Left kidney (tissue), 2 donors: ENCODE measurements around the gene H2AZ2. TPM values are rescaled to one million over a fixed set of nuclear protein-coding genes. Genes with fewer than 3 reads are reported as not detected.
A peak's percentile ranks its signal among the peaks of the same experiment; 100 is the strongest.
"Not testable (repeated sequence)": the region's sequence is repeated elsewhere in the genome, so short reads cannot be mapped to it uniquely, and the experiment has no call there.

Source experiments
- DNase-seq: peaks from one replicate; pipeline ENCODE4 v3.0.0-alpha.2; 2013
- polyA plus RNA-seq: library from polyadenylated mRNA; unstranded; fragments of 120-200 nt; gene quantifications from one replicate; pipeline ENCODE4 v1.2.1, GENCODE V29; 2013; ENCODE audit not compliant: insufficient read length

Gene H2AZ2
- polyA plus RNA-seq, 1 donor = 291 TPM

DNA sequence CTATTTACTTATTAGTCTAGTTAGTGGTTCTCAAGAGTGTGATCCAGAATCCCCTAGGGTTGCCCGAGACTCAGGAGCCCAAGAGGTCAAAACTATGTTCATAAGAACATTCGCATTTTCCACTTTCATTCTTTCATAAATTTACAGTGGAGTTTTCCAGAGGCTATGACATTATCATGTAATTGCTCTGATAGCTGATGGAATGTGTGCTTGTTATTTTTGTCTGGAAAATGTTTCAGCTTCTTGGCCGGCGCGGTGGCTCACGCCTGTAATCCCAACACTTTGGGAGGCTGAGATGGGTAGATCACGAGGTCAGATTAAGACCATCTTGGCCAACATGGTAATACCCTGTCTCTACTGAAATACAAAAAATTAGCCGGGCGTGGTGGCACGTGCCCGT lies 27.4 kb upstream of the H2AZ2 start:
- no peak for DNase-seq

DNA sequence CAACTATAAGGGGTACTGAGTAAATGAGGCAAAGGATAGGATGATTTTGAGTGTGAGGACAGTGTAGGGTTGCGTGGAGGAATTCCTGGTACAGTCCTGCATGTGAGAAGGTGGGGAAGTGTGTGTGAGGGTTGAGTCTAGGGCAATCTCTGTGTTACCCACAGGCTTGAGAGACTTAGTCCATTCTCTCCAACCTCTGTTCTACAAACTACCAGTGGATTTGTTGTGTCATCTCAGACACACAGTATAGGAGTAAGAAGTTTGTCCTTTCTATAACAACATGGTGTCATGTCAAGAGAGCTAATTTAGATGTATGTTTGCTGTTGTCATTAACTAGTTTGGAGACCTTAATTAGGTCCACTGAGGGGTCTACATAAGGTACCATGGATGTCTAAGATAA lies 24.9 kb upstream of the H2AZ2 start:
- no peak for DNase-seq

DNA sequence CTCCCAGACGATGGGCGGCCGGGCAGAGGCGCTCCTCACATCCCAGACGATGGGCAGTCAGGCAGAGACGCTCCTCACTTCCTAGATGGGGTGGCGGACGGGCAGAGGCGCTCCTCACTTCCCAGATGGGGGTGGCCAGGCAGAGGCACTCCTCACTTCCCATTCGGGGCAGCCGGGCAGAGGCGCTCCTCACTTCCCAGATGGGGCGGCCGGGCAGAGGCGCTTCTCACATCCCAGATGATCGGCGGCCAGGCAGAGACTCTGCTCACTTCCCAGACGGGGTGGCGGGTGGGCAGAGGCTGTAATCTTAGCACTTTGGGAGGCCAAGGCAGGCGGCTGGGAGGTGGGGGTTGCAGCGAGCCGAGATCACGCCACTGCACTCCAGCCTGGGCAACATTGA lies 24.0 kb upstream of the H2AZ2 start:
- not testable (repeated sequence) for DNase-seq

DNA sequence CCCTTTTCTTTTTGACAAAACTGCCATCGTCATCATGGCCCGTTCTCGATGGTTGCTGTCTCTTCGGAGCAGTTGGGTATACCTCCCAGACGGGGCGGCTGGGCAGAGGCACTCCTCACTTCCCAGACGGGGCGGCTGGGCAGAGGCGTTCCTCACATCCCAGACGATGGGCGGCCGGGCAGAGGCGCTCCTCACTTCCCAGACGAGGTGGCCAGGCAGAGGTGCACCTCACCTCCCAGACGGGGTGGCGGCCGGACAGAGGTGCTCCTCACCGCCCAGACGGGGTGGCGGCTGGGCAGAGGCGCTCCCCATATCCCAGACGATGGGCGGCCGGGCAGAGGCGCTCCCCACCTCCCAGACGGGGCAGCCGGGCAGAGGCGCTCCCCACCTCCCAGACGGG lies 22.9 kb upstream of the H2AZ2 start:
- not testable (repeated sequence) for DNase-seq

DNA sequence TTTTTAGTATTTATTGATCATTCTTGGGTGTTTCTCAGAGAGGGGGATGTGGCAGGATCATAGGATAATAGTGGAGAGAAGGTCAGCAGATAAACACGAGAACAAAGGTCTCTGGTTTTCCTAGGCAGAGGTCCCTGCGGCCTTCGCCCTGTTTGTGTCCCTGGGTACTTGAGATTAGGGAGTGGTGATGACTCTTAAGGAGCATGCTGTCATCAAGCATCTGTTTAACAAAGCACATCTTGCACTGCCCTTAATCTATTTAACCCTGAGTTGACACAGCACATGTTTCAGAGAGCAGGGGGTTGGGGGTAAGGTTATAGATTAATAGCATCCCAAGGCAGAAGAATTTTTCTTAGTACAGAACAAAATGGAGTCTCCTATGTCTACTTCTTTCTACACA lies 22.4 kb upstream of the H2AZ2 start:
- not testable (repeated sequence) for DNase-seq

GRCh38 chr7:44867073-44867995 lies 19.4 kb upstream of the H2AZ2 start:
- DNase-seq = no peak

GRCh38 chr7:44861949-44862348 lies 14.1 kb upstream of the H2AZ2 start:
- DNase-seq = not testable (repeated sequence)

DNA sequence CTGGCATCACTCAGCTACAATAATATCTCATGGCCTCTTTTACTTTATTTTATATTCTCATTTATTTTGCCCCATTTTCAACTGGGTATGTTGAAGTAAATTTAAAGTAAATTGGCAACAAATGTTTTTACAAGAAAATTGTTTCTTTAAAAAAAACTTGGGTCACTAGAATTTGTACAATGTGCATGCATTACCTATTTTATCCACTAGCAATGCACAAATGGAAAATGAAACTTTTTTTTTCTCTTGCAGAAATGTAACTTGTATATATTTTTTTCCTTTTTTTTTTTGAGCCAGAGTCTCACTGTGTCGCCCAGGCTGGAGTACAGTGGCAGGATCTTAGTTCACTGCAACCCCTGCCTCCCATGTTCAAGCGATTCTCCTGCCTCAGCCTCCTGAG lies 10.3 kb upstream of the H2AZ2 start:
- no peak for DNase-seq

GRCh38 chr7:44854644-44855364 lies 6.9 kb upstream of the H2AZ2 start:
- DNase-seq = no peak

GRCh38 chr7:44853391-44853790 lies 5.5 kb upstream of the H2AZ2 start:
- DNase-seq = no peak

GRCh38 chr7:44852590-44852989 lies 4.7 kb upstream of the H2AZ2 start:
- DNase-seq = no peak

DNA sequence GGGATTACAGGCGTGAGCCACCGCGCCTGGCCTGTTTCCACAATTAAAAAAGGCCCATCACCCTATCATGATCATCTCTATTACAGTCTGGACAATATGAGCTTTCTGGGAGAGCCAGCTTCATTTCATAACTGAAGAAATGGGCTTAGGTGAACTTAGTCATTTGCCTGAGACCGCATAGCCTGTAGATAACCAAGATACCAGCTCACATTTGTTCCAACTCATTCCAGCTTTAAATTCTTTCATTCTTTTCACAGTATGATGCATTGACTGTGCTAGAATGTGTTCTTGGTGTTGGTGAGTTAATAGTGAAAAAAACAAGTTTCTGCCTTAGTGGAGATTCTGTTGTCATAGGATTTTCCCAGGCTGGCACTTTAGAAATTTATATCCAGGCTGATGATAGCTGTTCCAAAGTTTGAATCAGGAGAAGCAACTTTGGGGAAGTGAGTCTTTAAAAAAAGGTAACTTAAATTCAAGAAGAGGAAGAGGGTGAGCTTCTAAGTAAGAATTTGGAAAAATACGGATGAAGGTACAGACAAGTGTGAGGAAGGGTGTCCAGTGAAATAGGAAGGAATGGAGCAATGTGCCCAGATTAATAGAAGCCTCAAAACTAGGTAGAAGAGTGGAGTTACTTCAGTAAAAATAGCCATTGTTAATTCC lies 2.1 kb upstream of the H2AZ2 start:
- no peak for DNase-seq

DNA sequence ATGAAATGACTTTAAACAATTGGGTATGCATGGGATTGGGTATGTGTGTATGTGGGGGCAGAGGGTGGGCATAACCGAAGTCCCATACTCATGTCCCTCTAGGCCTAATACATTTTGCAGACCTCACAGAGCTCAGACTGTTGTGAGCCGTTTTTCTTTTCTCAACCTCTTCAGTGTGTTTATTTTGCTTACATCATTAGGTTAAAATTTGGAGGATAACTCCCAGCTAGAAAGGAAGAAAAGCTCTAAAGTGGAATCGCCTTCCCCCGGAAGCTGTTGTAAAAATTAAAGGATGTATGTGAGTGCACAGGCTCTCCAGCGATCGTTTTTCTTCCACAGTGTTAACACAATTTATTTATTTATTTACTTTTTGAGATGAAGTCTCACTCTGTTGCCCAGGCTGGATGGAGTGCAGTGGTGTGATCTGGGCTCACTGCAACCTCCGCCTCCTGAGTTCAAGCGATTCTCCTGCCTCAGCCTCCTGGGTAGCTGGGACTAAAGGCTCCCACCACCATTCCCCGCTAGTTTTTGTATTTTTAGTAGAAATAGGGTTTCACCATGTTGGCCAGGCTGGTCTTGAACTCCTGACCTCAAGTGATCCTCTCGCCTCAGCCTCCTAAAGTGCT lies 1.5 kb upstream of the H2AZ2 start:
- DNase-seq = peak; percentile 11

DNA sequence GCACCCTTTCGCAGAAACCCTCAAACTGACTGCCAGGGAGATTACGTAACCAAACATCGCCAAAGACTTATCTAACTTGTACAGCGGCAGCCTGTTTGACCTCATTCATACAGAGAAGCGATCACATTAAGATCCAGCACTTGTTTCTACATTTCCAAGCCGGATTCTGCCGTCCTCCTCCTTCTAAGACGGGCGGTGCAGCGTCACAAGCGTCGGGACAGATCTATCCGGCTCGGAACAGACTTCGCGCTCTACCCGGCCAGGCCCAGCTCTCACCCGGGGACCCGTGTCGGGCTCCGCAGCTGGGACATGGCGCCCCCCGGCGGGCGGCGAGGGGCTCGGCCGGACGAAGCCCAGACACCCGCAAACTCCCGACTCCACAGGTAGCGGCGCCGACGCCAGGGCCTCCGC lies 373 bp downstream of the H2AZ2 start:
- DNase-seq = peak; percentile 84

DNA sequence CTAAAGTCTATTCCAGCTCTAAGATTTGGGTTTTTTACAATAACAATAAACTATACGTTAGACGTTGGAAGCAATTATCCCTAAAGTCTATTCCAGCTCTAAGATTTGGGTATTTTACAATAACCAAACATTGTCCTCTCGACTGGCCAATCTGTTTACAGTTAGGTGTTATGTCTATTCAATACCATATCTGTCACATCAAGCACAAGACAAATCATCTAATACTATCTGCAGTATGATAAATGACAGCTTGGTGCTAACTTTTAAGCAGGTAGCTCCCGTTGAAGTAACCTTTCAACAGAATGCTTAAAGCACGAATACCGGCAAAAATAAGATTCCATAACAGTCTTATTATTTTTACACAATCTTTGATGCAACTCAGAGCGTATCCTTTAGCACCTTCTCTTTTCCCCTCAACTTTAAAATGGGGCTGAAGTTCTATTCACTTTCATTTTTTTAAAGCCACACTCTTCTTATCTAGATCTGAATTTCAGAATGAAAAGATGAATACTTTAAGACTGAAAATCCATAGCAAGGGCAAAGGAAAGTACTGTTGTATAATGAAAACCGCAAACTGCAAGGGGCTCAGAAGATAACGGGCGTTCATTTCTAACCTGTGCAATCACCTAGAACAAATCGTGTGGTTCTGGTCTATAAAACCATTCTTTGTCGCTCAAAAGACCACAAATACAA lies 925 bp downstream of the H2AZ2 start:
- DNase-seq = no peak

- DNase-seq = not testable (repeated sequence)
Observed at GRCh38 chr7:44846390-44846789, 1.5 kb downstream of the H2AZ2 start.

DNA sequence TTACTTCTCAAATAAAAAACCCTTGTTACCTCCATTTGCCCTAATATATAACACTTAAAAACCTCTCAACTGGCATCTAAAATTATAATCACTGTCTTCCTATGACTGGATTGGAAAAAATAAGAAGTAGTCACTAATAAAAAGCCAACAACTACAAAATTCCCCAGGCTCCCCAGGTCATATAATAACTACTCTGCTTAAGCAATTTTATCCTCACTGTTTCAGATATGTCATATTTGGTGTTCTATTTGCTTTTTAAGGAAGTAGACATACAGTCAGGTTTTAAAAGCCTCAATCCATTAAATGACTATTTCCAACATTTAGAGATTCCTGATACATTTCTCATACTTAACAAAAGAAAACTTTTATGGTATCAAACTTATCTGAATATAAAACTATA lies 2.4 kb downstream of the H2AZ2 start:
- DNase-seq = no peak

GRCh38 chr7:44843440-44843839 lies 4.4 kb downstream of the H2AZ2 start:
- not testable (repeated sequence) for DNase-seq

- not testable (repeated sequence) for DNase-seq
Observed at GRCh38 chr7:44842675-44843074, 5.2 kb downstream of the H2AZ2 start.

DNA sequence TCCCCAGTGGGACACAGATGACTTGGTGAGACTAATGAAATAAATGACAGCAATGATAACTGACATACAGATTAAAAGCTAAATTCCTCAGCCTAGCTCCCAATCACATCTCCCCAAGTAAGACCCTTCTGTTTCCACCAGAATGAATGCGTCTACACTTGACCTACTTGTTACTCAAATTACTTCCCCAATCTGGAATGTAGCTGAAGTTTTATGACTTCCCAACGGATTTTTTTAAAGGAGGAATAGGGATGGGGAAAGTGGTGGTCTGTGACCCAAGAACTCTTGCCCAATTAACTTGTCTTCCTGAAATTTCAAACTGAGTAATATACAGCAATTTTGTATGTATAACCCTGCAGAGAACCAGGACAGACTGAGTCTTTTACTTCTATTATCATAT lies 9.1 kb downstream of the H2AZ2 start:
- DNase-seq = peak; percentile 24

GRCh38 chr7:44827567-44827966 lies 20.3 kb downstream of the H2AZ2 start:
- DNase-seq = no peak
